ENCODE data around the gene CCNB3.

GRCh38 chrX:50180073-50180940, 24.3 kb upstream of the CCNB3 start:
- TF ChIP-seq GATA2 (IDR thresholded peaks at IDR 0.05; ENCODE audit: low read depth, low read length) (no peak), GATA3 (IDR thresholded peaks at IDR 0.05; ENCODE audit: low read depth, low read length) (no peak)

Measured in SH-SY5Y (cell line).